GM12873 (cell line): ENCODE data around the gene BUD13.

Source experiments
- CTCF ChIP-seq: IDR thresholded peaks from 2 replicates; pipeline ENCODE4 v1.5.1; 2012; ENCODE audit warnings: low read depth, mild to moderate bottlenecking, moderate library complexity, low read length, control low read depth; ENCODE audit not compliant: insufficient read depth; ENCODE audit errors: missing control alignments

Gene BUD13

GRCh38 chr11:116797816-116798215 lies 25.0 kb upstream of the BUD13 start:
- no peak for TF ChIP-seq CTCF

DNA sequence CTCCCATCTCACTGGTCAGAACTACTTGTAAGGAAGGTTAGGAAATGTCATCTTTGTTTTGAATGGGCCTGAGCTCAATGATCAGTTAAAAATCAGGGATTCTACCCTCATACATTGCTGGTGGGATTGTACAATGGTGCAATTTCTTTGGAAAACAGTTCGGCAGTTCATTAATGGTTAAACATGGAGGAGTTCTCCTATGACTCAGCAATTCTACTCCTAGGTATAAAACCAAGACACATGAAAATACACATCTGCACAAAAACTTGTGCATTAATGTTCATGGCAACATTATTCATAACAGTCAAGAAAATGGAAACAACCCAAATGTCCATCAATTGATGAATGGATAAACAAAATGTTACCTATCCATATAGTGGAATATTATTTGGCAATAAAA lies 23.8 kb upstream of the BUD13 start:
- no peak for TF ChIP-seq CTCF

- no peak for TF ChIP-seq CTCF
Observed at GRCh38 chr11:116794851-116795250, 22.1 kb upstream of the BUD13 start.

DNA sequence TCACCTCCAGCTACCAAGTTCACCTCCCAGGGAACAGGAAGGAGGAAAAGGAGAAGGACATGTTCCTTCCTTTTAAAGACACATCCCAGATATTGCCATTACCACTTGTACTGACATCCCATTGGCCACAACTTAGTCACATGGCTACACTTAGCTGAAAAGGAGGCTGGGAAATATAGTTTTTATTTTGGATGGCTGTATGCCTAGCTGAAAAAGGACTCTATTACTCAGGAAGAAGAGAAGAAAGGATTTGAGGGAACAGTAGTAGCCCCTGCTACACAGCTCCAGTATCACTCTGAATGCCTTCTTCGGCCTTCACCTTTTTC lies 20.9 kb upstream of the BUD13 start:
- no peak for TF ChIP-seq CTCF

GRCh38 chr11:116792869-116793771 lies 20.3 kb upstream of the BUD13 start:
- no peak for TF ChIP-seq CTCF

DNA sequence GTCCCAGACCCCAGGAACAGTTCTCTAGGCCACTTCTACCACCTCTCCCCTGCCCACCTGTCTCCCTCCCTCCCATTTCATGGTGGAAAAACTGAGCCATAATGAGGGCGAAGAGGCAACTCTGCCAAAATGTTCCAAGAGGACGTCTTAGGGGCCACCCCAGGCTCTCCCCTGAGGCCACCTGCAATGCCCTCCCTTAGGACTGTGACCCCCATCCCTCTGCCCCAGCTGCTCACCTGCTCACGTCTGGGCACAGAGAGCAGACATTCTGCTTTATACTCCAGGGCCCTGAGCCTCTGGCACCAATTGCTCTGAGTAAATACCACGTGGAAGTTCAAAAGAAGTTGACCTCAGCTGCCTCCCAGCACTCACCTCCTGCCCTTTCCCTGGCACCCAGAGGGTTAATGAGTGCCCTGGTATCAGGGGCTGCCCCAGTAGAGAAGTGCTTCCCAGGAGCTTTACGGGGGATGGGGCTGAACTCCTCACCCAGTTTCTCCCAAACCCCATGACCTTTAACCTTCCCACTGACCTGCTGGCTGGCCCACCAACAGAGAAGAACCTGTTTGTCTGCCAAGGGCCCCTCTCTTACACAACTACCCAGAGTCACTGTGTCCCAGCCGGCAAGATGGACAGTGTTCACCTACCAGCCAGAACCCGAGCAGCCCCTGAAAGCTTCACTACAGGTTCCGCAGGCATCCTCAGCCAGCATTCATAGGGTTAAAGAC lies 19.5 kb upstream of the BUD13 start:
- no peak for TF ChIP-seq CTCF

- TF ChIP-seq CTCF = no peak
Observed at GRCh38 chr11:116791813-116792143, 19.0 kb upstream of the BUD13 start, which contains the start of gene APOA5. APOA5 (minus strand) TSS chr11:116791879; CDS start chr11:116791860, 19 bp downstream.
